Endothelial cell of umbilical vein (primary cell): ENCODE measurements around the gene DUSP16. TPM values are rescaled to one million over a fixed set of nuclear protein-coding genes. Genes with fewer than 3 reads are reported as not detected.

Experiments used
- BruUV-seq: library from RNA; stranded (reverse); fragments of 400-500 nt; replicated peaks from 2 replicates; lab custom pipeline; 2021; lab: Mats Ljungman, UMichigan
- CTCF ChIA-PET: fragments of 300-600, 350-600 bp; sonication (Branson Sonifier 250); formaldehyde crosslinking; loops from one replicate; lab custom pipeline; 2021; ENCODE audit warnings: antibody characterized with exemption, inconsistent platforms; lab: Charles Lee
- POLR2A ChIA-PET: fragments of 300-600, 350-600 bp; sonication (Branson Sonifier 250); formaldehyde crosslinking; loops from one replicate; lab custom pipeline; 2021; ENCODE audit warnings: antibody characterized with exemption, inconsistent platforms; lab: Charles Lee
- DNase-seq: peaks from one replicate; pipeline ENCODE4 v3.0.0-alpha.2; 2011; ENCODE audit warnings: low read depth, low spot score
- FAIRE-seq: peaks from 2 replicates; lab custom pipeline; 2011; peaks lifted over from hg19 to GRCh38; lab: Jason Lieb, UNC
- H2AFZ ChIP-seq: 2 replicates; pipeline ENCODE4 v1.6.0; 2012; ENCODE audit warnings: low read depth, low read length, control low read depth, inconsistent platforms
- H3K27ac ChIP-seq: 2 replicates; pipeline ENCODE4 v1.5.1; 2011; ENCODE audit warnings: low read depth, mild to moderate bottlenecking, control low read depth, low read length, moderate library complexity; ENCODE audit not compliant: insufficient read depth
- H3K27me3 ChIP-seq, 2 experiments: 2 replicates each; pipeline versions ENCODE4 v1.6.0 to v1.6.1; 2011; ENCODE audit warnings: low read length in 2 of 2, mixed read lengths in 1 of 2; ENCODE audit not compliant: control insufficient read depth in 2 of 2, insufficient read depth in 2 of 2
- H3K36me3 ChIP-seq, 2 experiments: 2 replicates in 1 of 2; 3 replicates in 1 of 2; pipeline ENCODE4 v1.5.1; 2011; ENCODE audit warnings: low read length in 2 of 2, mild to moderate bottlenecking in 1 of 2, moderate library complexity in 1 of 2; ENCODE audit not compliant: control insufficient read depth in 2 of 2, insufficient read depth in 2 of 2; ENCODE audit errors: extremely low read depth in 1 of 2
- H3K4me1 ChIP-seq: 3 replicates; pipeline ENCODE4 v1.5.1; 2011; ENCODE audit warnings: mild to moderate bottlenecking, low read length; ENCODE audit not compliant: control insufficient read depth, insufficient read depth; ENCODE audit errors: extremely low read depth
- H3K4me2 ChIP-seq: 2 replicates; pipeline ENCODE4 v1.6.1; 2011; ENCODE audit warnings: low read length, control low read depth, mixed read lengths; ENCODE audit not compliant: insufficient read depth
- H3K4me3 ChIP-seq, 3 experiments: fragments of 200-600 bp in 1 of 3; sonication (generic), shearing (Covaris generic) in 1 of 3; replicated peaks in 1 of 3; 2 replicates each; pipeline ENCODE4 v1.5.1; 2011 to 2016; ENCODE audit warnings: control low read depth in 3 of 3, low read length in 3 of 3, mild to moderate bottlenecking in 2 of 3, inconsistent platforms in 1 of 3, low read depth in 1 of 3, moderate library complexity in 1 of 3; ENCODE audit not compliant: insufficient read depth in 1 of 3
- H3K79me2 ChIP-seq: 2 replicates; pipeline ENCODE4 v1.6.0; 2012; ENCODE audit warnings: low read length, inconsistent platforms; ENCODE audit not compliant: control insufficient read depth, insufficient read depth
- H3K9ac ChIP-seq: replicated peaks from 2 replicates; pipeline ENCODE3; 2011; ENCODE audit warnings: low read length, control low read depth; ENCODE audit not compliant: insufficient read depth; ENCODE audit errors: extremely low read depth
- H3K9me1 ChIP-seq: replicated peaks from 3 replicates; pipeline ENCODE4 v1.6.0; 2011; ENCODE audit warnings: mild to moderate bottlenecking, low read length; ENCODE audit not compliant: control insufficient read depth, insufficient read depth; ENCODE audit errors: extremely low read depth
- H3K9me3 ChIP-seq: replicated peaks from 2 replicates; pipeline ENCODE4 v1.5.1; 2012; ENCODE audit warnings: low read length, inconsistent platforms; ENCODE audit not compliant: control insufficient read depth, insufficient read depth
- H4K20me1 ChIP-seq: replicated peaks from 2 replicates; pipeline ENCODE3; 2011; ENCODE audit warnings: mild to moderate bottlenecking, low read length; ENCODE audit not compliant: control insufficient read depth, insufficient read depth; ENCODE audit errors: extremely low read depth
- EZH2 ChIP-seq: IDR thresholded peaks from 2 replicates; pipeline ENCODE4 v1.6.1; 2012; ENCODE audit warnings: borderline replicate concordance, low read depth, mild to moderate bottlenecking, moderate library complexity, low read length, inconsistent platforms; ENCODE audit not compliant: severe bottlenecking
- FOS ChIP-seq: IDR thresholded peaks from 2 replicates; pipeline ENCODE4 v1.6.1; 2011; ENCODE audit warnings: mild to moderate bottlenecking, low read length, moderate library complexity, borderline replicate concordance; ENCODE audit not compliant: insufficient read depth
- GATA2 ChIP-seq: IDR thresholded peaks from 2 replicates; pipeline ENCODE4 v1.7.0; 2011; ENCODE audit warnings: low read depth, mild to moderate bottlenecking, moderate library complexity, mixed read lengths, low read length; ENCODE audit not compliant: insufficient read length, insufficient read depth
- JUN ChIP-seq: IDR thresholded peaks from 2 replicates; pipeline ENCODE4 v1.6.1; 2011; ENCODE audit warnings: borderline replicate concordance, low read depth; ENCODE audit not compliant: insufficient read length, insufficient read depth
- MAX ChIP-seq: IDR thresholded peaks from 2 replicates; pipeline ENCODE4 v1.6.1; 2011; ENCODE audit not compliant: insufficient read depth, insufficient read length
- MYC ChIP-seq: IDR thresholded peaks from one replicate; pipeline ENCODE4 v1.6.1; 2011; ENCODE audit warnings: mild to moderate bottlenecking, low read depth, low read length
- POLR2A ChIP-seq: IDR thresholded peaks from 2 replicates; pipeline ENCODE4 v1.6.1; 2012; ENCODE audit warnings: low read depth, mild to moderate bottlenecking, control low read depth, low read length
- POLR2AphosphoS5 ChIP-seq: IDR thresholded peaks from 2 replicates; pipeline ENCODE4 v1.6.1; 2012; ENCODE audit warnings: low read depth, mild to moderate bottlenecking, control low read depth, low read length, moderate library complexity; ENCODE audit not compliant: insufficient read depth
- dilution Hi-C: fragments of 300-500 bp; cut with MboI; formaldehyde crosslinking; loops from one replicate; pipeline ENCODE4 v1.15.0; 2019; ENCODE audit warnings: low sequenced_read_pairs; ENCODE audit not compliant: extremely low pct_ligation_motif_present
- intact Hi-C: fragments of 100-400 bp; cut with micrococcal nuclease; formaldehyde crosslinking; loops from one replicate; pipeline ENCODE4 v1.10.0; 2022
- polyA plus RNA-seq, 4 experiments: library from polyadenylated mRNA; depleted of rRNA in 3 of 4; stranded (reverse) in 3 of 4; unstranded in 1 of 4; fragments of >200 nt; gene quantifications; 2 replicates each; pipeline versions ENCODE4 v1.2.1 to v1.2.3, GENCODE V29; 2011 to 2012; ENCODE audit warnings: missing spikeins in 1 of 4
- total RNA-seq: library from RNA; stranded (reverse); gene quantifications from 2 replicates; pipeline ENCODE4 v1.2.3, GENCODE V29; 2021
- TF ChIP-seq, protein P1 (sequence below), 2 donors: IDR thresholded peaks; 1 replicate in 1 of 2; 2 replicates in 1 of 2; pipeline ENCODE4 v1.5.1; 2011; ENCODE audit warnings: low read length in 2 of 2, mild to moderate bottlenecking in 2 of 2, moderate library complexity in 2 of 2, control low read depth in 1 of 2, inconsistent platforms in 1 of 2, low read depth in 1 of 2; ENCODE audit not compliant: insufficient read depth in 1 of 2; ENCODE audit errors: extremely low read depth in 1 of 2

Gene DUSP16
- total and polyA plus RNA-seq, 2 donors (not counting 3 experiments of a cell fraction or from before 2014, with no cell fraction given), result 7.4 to 19.5 TPM

DNA sequence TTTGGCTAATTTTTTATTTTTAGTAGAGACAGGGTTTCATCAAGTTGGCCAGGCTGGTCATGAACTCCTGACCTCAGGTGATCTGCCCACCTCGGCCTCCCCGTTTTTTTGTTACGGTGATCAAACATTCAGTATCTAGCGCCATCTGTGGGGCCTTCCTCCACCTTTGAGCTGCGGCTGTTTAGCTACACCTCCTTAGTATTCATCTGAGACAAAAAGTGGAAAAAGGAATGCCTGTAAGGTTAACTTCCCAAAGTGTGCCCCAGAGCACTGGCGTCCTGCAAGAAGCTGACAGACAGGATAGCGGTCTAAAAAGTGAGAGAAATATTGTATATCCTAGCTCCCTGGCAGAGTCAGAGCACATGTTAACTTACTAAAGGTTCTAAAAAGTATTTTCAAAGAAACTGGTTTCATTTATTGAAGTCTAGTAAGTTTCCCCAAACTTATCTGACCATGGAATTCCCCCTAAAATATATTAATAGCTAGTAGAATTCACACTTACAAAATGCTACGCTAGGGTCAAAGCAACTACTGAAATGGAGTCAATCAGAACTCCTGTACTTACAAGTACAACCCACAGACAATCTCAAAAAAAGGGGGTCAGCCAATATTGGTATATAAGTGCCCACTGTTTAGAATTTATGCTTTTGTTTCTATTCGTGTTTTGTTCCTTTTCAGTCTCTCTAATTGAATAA is 59.1 kb downstream of the DUSP16 start:
- no peaks in the 10 kb centered on the region for H4K20me1 ChIP-seq
- H2AFZ ChIP-seq, result no peak overlapping the region
- no peaks in the 10 kb centered on the region for H3K9me3 ChIP-seq
- dilution Hi-C loops (no loop called here), intact Hi-C loops (no loop called here)
- CTCF ChIA-PET, result interaction anchor here (1.3 kb wide), 1 partner anchor 38 kb away, joined by 3 read pairs; no protein-coding TSS in a partner anchor
- no peak overlapping the region for H3K4me2 ChIP-seq
- no peak for TF ChIP-seq POLR2A
- no peak for TF ChIP-seq POLR2AphosphoS5
- TF ChIP-seq JUN, result no peak
- TF ChIP-seq EZH2, result no peak
- no peak for TF ChIP-seq GATA2
- TF ChIP-seq, protein P1, sequence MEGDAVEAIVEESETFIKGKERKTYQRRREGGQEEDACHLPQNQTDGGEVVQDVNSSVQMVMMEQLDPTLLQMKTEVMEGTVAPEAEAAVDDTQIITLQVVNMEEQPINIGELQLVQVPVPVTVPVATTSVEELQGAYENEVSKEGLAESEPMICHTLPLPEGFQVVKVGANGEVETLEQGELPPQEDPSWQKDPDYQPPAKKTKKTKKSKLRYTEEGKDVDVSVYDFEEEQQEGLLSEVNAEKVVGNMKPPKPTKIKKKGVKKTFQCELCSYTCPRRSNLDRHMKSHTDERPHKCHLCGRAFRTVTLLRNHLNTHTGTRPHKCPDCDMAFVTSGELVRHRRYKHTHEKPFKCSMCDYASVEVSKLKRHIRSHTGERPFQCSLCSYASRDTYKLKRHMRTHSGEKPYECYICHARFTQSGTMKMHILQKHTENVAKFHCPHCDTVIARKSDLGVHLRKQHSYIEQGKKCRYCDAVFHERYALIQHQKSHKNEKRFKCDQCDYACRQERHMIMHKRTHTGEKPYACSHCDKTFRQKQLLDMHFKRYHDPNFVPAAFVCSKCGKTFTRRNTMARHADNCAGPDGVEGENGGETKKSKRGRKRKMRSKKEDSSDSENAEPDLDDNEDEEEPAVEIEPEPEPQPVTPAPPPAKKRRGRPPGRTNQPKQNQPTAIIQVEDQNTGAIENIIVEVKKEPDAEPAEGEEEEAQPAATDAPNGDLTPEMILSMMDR (IDR thresholded peaks at IDR 0.05; ENCODE audit: extremely low read depth in 1 of 2, insufficient read depth in 1 of 2, low read depth in 1 of 2, low read length in 2 of 2), result no peak
- no peak for TF ChIP-seq FOS
- no peak for TF ChIP-seq MYC
- no peak for TF ChIP-seq MAX
- H3K27ac ChIP-seq, result no peak overlapping the region
- DNase-seq, result no peak
- peaks cover 11% of the 10 kb centered on the region for H3K79me2 ChIP-seq
- no peak for FAIRE-seq
- no peak overlapping the region for H3K9ac ChIP-seq
- no peak overlapping the region for H3K4me3 ChIP-seq
- H3K4me1 ChIP-seq, result peaks cover 14% of the 10 kb centered on the region
- H3K36me3 ChIP-seq, result no peaks in the 10 kb centered on the region
- H3K27me3 ChIP-seq, result no peaks in the 10 kb centered on the region
- no TSS peak for BruUV-seq
- H3K9me1 ChIP-seq, result no peaks in the 10 kb centered on the region
- POLR2A ChIA-PET, result no interaction called here
